Mesothelial cell of epicardium (in vitro differentiated cells): ENCODE data around the gene ABCG1. TPM values are rescaled to one million over a fixed set of nuclear protein-coding genes. Genes with fewer than 3 reads are reported as not detected.

Experiments
- DNase-seq, 2 experiments: peaks; one replicate each; pipeline ENCODE4 v3.0.0; 2021; ENCODE audit warnings: low spot score in 2 of 2; ENCODE audit not compliant: unreplicated experiment in 2 of 2
- H3K27ac Mint-ChIP-seq: 2 replicates; pipeline ENCODE4 v1.8.0; 2021; ENCODE audit warnings: mixed read lengths
- H3K27me3 Mint-ChIP-seq: 2 replicates; pipeline ENCODE4 v1.8.0; 2021; ENCODE audit warnings: low read depth, mixed read lengths
- H3K36me3 Mint-ChIP-seq: 2 replicates; pipeline ENCODE4 v1.8.0; 2021; ENCODE audit warnings: mixed read lengths
- H3K4me1 Mint-ChIP-seq: 2 replicates; pipeline ENCODE4 v1.8.0; 2021; ENCODE audit warnings: mixed read lengths
- H3K4me3 Mint-ChIP-seq: 2 replicates; pipeline ENCODE4 v1.8.0; 2021; ENCODE audit warnings: mild to moderate bottlenecking, moderate library complexity, mixed read lengths
- H3K9me3 Mint-ChIP-seq: 2 replicates; pipeline ENCODE4 v1.8.0; 2021; ENCODE audit warnings: mixed read lengths
- total RNA-seq: library from RNA; stranded (reverse); gene quantifications from 3 replicates; pipeline ENCODE4 v1.2.1, GENCODE V29; 2021
- TF ChIP-seq, protein P1 (sequence below): fragments of 200-600 bp; sonication (generic); IDR thresholded peaks from one replicate; pipeline ENCODE4 v1.5.0; 2021; ENCODE audit warnings: antibody characterized with exemption; ENCODE audit not compliant: unreplicated experiment

The ABCG1 gene
- total RNA-seq, 1 donor from 2014 or later: 4.4 TPM

DNA sequence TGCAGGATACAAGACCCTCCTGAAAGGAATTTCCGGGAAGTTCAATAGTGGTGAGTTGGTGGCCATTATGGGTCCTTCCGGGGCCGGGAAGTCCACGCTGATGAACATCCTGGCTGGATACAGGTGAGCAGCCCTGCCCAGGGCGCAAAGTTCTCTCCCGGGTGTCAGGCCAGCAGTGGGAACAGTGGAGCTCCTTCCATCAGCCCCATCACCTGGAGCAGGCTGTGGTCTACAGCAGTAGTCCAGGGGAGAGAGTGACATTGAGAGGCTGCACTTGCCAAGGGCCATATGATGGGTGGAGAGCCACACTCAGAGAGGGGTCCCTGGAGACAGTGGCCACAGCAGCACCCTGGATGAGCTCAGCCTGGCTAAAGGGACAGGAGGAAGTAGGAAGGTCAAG is 52.1 kb downstream of the ABCG1 start:
- H3K36me3 Mint-ChIP-seq: no peaks in the 10 kb centered on the region

GRCh38 chr21:42272109-42272962 is 53.4 kb downstream of the ABCG1 start:
- H3K9me3 Mint-ChIP-seq: no peaks in the 10 kb centered on the region
- TF ChIP-seq, protein P1, sequence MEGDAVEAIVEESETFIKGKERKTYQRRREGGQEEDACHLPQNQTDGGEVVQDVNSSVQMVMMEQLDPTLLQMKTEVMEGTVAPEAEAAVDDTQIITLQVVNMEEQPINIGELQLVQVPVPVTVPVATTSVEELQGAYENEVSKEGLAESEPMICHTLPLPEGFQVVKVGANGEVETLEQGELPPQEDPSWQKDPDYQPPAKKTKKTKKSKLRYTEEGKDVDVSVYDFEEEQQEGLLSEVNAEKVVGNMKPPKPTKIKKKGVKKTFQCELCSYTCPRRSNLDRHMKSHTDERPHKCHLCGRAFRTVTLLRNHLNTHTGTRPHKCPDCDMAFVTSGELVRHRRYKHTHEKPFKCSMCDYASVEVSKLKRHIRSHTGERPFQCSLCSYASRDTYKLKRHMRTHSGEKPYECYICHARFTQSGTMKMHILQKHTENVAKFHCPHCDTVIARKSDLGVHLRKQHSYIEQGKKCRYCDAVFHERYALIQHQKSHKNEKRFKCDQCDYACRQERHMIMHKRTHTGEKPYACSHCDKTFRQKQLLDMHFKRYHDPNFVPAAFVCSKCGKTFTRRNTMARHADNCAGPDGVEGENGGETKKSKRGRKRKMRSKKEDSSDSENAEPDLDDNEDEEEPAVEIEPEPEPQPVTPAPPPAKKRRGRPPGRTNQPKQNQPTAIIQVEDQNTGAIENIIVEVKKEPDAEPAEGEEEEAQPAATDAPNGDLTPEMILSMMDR: no peak

More for the DNA sequence above, 52.1 kb downstream of the ABCG1 start:
- no peaks in the 10 kb centered on the region for H3K4me1 Mint-ChIP-seq
- no peak overlapping the region for H3K27ac Mint-ChIP-seq
- H3K9me3 Mint-ChIP-seq: no peaks in the 10 kb centered on the region
- DNase-seq: no peak
- TF ChIP-seq, protein P1: no peak
- peaks cover 2% of the 10 kb centered on the region for H3K27me3 Mint-ChIP-seq
- no peak overlapping the region for H3K4me3 Mint-ChIP-seq

DNA sequence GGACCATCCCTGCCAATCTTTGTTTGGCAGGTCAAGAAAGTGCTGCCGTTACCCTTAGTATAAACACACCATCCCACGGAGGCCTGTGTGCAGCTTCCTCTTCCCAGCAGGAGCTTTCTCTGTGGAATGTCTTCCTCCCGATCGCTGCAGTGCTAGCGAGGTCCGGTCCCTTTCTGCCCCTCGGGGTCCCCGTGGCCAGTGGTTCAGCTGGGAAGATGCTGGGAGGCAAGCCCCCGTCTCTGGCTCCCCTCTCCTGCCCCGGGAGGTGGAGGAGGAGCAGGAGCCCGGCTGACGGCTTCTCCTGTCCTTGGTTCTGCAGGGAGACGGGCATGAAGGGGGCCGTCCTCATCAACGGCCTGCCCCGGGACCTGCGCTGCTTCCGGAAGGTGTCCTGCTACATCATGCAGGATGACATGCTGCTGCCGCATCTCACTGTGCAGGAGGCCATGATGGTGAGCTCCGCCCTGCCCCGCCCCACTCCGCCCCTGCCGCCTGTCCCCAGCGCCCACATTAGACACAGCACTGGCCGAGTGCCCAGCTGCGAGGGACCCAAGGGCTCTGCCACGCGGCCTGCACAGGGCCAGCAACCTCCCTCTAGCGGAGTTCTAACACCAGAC is 54.2 kb downstream of the ABCG1 start:
- no peaks in the 10 kb centered on the region for H3K9me3 Mint-ChIP-seq
- TF ChIP-seq, protein P1: no peak

More at GRCh38 chr21:42272109-42272962, 53.4 kb downstream of the ABCG1 start:
- Mint-ChIP-seq H3K27me3 (peaks cover 2% of the 10 kb centered on the region), H3K27ac (no peak overlapping the region), H3K4me3 (no peak overlapping the region), H3K36me3 (no peaks in the 10 kb centered on the region), H3K4me1 (no peaks in the 10 kb centered on the region)
- DNase-seq: no peak

DNA sequence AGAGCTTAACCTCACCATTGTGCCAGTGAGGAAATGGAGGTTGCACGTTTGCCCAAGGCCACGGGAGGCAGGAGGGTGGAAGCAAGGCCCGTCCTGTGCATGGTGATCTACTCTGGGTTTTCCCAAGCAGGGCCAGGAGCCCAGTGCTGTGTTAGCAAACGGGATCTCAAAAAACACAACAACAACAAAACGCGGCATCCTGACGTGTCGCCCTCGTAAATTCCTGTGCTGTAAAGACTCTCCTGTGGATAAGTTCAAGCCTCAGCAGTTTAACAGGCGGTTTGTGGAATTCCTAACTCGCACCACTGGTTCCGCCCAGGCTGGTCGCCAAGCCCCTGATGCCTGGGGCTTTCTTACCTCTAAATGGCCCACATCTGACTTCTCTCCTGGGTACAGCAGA is 57.1 kb downstream of the ABCG1 start:
- H3K27me3 Mint-ChIP-seq: peaks cover 2% of the 10 kb centered on the region
- no peaks in the 10 kb centered on the region for H3K4me1 Mint-ChIP-seq
- no peaks in the 10 kb centered on the region for H3K9me3 Mint-ChIP-seq
- H3K4me3 Mint-ChIP-seq: no peak overlapping the region
- no peak overlapping the region for H3K27ac Mint-ChIP-seq
- no peak for DNase-seq
- TF ChIP-seq, protein P1: no peak
- no peaks in the 10 kb centered on the region for H3K36me3 Mint-ChIP-seq

More for the DNA sequence above, 54.2 kb downstream of the ABCG1 start:
- Mint-ChIP-seq H3K27me3 (peaks cover 2% of the 10 kb centered on the region), H3K4me3 (no peak overlapping the region), H3K4me1 (no peaks in the 10 kb centered on the region), H3K36me3 (no peaks in the 10 kb centered on the region), H3K27ac (no peak overlapping the region)
- DNase-seq: no peak

- TF ChIP-seq, protein P1: no peak
- Mint-ChIP-seq H3K27me3 (peaks cover 2% of the 10 kb centered on the region), H3K9me3 (no peaks in the 10 kb centered on the region), H3K4me1 (no peaks in the 10 kb centered on the region), H3K36me3 (no peaks in the 10 kb centered on the region), H3K4me3 (no peak overlapping the region), H3K27ac (no peak overlapping the region)
- no peak for DNase-seq
Observed at GRCh38 chr21:42276526-42277154, 57.7 kb downstream of the ABCG1 start.
